Measurements from ENCODE around the gene ZNF780B.

Gene ZNF780B

DNA sequence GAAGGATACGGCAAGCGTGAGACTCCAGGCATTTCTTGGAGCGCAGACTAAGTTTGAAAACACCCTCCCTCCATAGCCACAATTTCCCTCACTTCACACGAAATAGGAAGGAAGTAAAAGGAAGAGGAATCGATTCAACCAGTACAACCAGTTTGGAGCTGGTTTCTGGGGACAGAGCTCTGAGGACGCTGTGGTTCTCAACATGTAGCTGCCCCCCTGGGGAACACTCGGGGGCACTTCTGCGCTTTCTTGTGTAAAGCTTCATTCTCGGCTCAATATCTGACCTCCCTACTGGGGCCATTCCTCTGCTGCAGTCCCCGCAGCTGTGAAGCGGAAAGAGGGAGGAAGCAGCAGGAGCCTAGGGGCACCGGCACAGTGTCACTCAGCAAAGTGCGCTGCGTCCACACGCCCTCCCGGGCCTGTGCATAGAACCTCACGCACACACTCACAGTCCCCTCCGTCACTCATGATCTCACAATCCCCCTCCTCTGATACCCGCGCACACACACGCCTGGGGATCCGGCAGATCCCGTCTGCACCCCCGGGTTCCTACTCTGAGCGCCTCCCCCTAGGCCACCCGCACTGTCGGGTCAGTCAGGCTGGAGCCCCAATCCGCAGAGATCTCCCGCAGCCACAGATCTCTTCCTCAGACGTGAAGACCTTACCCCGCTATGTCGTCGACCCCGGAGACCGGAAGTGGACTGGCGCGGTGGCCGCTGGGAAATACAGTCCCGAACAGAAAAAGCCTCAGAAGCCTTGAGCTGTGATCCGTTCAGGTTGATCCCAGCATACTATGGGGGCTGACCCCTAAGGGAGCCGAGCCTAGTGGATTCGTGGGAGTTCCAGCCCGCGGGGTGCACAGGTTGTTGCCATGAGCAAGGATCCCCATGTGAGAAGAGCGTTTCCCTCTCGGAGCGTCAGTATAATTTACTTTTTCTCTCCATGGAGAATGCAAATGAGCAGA is 34.5 kb upstream of the ZNF780B start, which contains the start of gene ZNF780A:
ZNF780A (minus strand) TSS at position 703 of the 964 bp plus-strand sequence. CDS start 6,190 bp downstream, outside the sequence.
- H3K27ac ChIP-seq: peak within 1 kb of the TSS; percentile 95
- TF ChIP-seq, protein P1, sequence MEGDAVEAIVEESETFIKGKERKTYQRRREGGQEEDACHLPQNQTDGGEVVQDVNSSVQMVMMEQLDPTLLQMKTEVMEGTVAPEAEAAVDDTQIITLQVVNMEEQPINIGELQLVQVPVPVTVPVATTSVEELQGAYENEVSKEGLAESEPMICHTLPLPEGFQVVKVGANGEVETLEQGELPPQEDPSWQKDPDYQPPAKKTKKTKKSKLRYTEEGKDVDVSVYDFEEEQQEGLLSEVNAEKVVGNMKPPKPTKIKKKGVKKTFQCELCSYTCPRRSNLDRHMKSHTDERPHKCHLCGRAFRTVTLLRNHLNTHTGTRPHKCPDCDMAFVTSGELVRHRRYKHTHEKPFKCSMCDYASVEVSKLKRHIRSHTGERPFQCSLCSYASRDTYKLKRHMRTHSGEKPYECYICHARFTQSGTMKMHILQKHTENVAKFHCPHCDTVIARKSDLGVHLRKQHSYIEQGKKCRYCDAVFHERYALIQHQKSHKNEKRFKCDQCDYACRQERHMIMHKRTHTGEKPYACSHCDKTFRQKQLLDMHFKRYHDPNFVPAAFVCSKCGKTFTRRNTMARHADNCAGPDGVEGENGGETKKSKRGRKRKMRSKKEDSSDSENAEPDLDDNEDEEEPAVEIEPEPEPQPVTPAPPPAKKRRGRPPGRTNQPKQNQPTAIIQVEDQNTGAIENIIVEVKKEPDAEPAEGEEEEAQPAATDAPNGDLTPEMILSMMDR (conservative IDR thresholded peaks at IDR 0.05): no peak

DNA sequence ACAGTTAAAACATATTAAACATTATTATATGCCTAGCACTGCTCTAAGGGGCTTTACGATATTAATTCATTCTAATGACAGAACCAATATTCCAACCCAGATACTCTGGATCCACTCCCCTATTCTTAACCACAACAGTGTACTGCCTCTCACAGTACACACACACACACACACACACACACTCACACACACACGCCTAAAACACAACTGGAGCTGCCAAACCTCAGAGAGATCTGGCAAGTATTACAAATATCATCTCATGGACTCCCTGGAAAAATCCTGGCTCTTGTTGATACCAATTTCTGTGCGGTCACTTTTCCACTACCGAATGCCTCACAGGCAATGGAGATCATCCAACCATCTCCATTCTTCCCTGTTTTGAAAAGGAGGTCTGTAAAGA is 33.4 kb upstream of the ZNF780B start:
- TF ChIP-seq, protein P1 (conservative IDR thresholded peaks at IDR 0.05): no peak
- peak overlapping the region; percentile 95 for H3K27ac ChIP-seq

DNA sequence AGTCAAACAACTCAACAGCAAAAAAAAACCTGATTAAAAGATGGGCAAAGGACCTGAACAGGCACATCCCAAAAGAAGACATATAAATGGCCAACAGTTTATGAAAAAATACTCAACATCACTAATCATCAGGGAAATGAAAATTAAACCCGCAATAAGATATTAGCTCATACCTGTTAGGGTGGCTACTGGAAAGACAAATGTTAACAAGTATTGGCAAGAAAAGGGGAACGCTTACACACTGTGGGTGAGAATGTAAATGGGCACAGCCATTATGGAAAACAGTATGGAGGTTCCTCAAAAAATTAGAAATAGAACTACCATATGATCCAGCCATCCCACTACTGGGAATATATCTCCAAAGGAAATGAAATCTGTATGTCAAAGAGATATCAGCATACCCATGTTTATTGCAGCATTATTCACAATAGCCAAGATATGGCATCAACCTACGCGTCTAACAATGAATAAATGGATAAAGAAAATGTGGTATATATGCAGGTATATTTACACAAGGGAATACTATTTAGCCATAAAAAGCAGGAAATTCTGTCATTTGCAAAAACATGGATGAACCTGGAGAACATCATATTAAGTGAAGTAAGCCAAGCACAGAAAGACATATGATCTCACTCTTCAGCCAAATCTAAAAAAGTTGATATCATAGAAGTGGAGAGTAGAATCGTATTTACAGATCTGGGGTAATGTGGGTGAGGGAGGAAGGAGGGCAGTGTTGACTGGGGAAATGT is 32.4 kb upstream of the ZNF780B start:
- TF ChIP-seq, protein P1 (conservative IDR thresholded peaks at IDR 0.05): no peak

DNA sequence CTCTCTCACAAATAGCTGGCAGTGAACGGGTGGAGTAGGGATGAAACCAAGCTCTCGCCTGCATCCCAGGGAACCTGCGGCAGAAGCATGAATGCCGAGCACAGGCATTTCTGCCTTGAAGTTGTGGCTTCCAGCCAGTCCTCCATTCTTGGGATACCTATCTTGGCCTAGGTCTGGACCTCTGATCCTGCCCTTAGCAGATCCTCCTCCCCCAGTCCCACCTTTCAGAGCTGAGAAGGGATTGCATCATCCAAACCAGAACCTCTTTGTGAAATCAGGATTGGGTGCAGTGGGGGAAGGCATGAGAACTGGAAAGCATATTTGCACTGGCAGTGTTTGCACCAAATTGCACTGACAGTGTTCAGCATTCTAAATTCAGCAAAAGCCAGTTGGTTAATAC is 28.9 kb upstream of the ZNF780B start:
- H3K27ac ChIP-seq: no peak overlapping the region
- TF ChIP-seq, protein P1 (conservative IDR thresholded peaks at IDR 0.05): no peak

More for the DNA sequence above, 32.4 kb upstream of the ZNF780B start:
- no peak overlapping the region for H3K27ac ChIP-seq

DNA sequence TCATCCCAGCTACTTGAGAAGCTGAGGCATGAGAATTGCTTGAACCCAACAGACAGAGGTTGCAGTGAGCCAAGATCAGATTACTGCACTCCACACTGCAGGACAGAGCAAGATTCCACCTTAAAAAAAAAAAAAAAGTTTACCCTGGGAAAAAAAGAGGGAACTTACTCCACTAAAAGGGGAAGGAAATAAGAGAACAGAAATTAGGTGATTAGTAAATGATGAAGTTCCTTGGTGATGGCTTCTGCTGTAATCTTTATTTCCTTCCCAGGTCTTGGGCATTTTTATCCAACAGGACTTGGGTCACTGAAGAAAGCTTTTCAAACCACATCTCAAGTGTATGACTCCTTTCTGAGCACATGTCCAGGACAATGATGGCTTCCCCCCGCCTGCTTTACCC is 25.4 kb upstream of the ZNF780B start:
- H3K27ac ChIP-seq: no peak overlapping the region
- TF ChIP-seq, protein P1 (conservative IDR thresholded peaks at IDR 0.05): no peak

DNA sequence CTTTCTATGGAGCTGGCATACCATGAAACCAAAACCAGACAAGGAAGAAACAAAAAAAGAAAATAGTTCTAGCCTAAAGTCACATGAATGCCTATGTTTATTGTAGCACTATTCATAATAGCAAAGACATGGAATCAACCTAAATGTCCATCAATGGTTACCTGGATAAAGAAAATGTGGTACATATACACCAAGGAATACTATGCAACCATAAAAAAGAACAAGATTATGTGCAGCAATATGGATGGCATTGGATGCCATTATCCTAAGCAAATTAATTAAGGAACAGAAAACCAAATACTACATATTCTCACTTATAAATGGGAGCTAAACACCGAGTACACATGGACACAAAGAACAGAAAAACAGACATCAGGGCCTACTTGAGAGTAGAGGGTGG is 24.3 kb upstream of the ZNF780B start:
- TF ChIP-seq, protein P1 (conservative IDR thresholded peaks at IDR 0.05): no peak
- no peak overlapping the region for H3K27ac ChIP-seq

DNA sequence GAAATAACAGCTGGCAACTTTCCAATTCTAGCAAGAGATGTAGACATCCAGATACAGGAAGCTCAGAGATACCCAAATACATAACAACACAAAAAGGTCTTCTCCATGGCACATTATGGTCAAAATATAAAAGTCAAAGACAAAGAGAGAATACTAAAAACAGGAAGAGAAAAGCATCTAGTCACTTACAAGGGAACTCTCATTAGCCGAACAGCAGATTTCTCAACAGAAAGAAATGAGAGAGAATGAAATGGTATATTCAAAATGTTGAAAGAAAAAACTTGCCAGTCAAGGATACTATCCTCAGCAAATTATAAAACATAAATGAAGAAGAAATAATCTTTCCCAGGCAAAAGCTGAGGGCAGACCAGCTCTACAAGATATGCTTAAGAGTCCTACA is 22.3 kb upstream of the ZNF780B start:
- TF ChIP-seq, protein P1 (conservative IDR thresholded peaks at IDR 0.05): no peak
- no peak overlapping the region for H3K27ac ChIP-seq
